Suprapubic skin (tissue), 4 donors: Measurements from ENCODE around the gene ARMC2. TPM values are rescaled to one million over a fixed set of nuclear protein-coding genes. Genes with fewer than 3 reads are reported as not detected.
"Not testable (repeated sequence)": the region's sequence is repeated elsewhere in the genome, so short reads cannot be mapped to it uniquely, and the experiment has no call there.

Experiments used
- DNase-seq, 2 donors: peaks; one replicate each; pipeline ENCODE4 v3.0.0-alpha.2; 2019; ENCODE audit warnings: low spot score in 2 of 2
- H3K27ac ChIP-seq: fragments of 200-600 bp; sonication (generic); one replicate; pipeline ENCODE4 v1.5.1; 2019
- H3K27me3 ChIP-seq: fragments of 200-600 bp; sonication (generic); one replicate; pipeline ENCODE4 v1.5.1; 2019
- H3K36me3 ChIP-seq: fragments of 200-600 bp; sonication (generic); one replicate; pipeline ENCODE4 v1.5.1; 2019
- H3K4me1 ChIP-seq: fragments of 200-600 bp; sonication (generic); one replicate; pipeline ENCODE4 v1.5.1; 2019
- H3K4me3 ChIP-seq: fragments of 200-600 bp; sonication (generic); one replicate; pipeline ENCODE4 v1.5.1; 2019; ENCODE audit warnings: mild to moderate bottlenecking
- H3K9me3 ChIP-seq: fragments of 200-600 bp; sonication (generic); one replicate; pipeline ENCODE4 v1.5.1; 2019
- CTCF ChIP-seq, 2 donors: fragments of 200-600 bp in 1 of 2; fragments of 450-650 bp in 1 of 2; sonication (generic) in 1 of 2; IDR thresholded peaks; one replicate each; pipeline ENCODE4 v1.5.1; 2016 to 2019; ENCODE audit warnings: antibody characterized with exemption in 2 of 2, mild to moderate bottlenecking in 1 of 2, moderate library complexity in 1 of 2
- EP300 ChIP-seq: sonication (generic); formaldehyde crosslinking; IDR thresholded peaks from one replicate; pipeline ENCODE4 v1.6.1; 2017; ENCODE audit warnings: antibody characterized with exemption
- POLR2A ChIP-seq, 2 donors: fragments of 450-650 bp; IDR thresholded peaks; one replicate each; pipeline ENCODE4 v1.6.1; 2017; ENCODE audit warnings: antibody characterized with exemption in 2 of 2, mild to moderate bottlenecking in 2 of 2, moderate library complexity in 2 of 2
- POLR2AphosphoS5 ChIP-seq, 3 donors: sonication (generic); formaldehyde crosslinking; IDR thresholded peaks; one replicate each; pipeline ENCODE4 v1.6.1; 2017; ENCODE audit warnings: antibody characterized with exemption in 3 of 3
- WGBS: methylation state at CpG from one replicate; pipeline ENCODE4 v1.1.5; 2018; 5-methylcytosine and 5-hydroxymethylcytosine counted together
- total RNA-seq, 4 donors: library from RNA; depleted of rRNA; stranded (reverse); fragments of >200 nt; gene quantifications; one replicate each; pipeline ENCODE4 v1.1.0, GENCODE V29; 2016

Gene ARMC2
- total RNA-seq, 4 donors from 2014 or later = 1.9 to 9.5 (median 3.6) TPM

GRCh38 chr6:108807928-108808327 lies 40.3 kb upstream of the ARMC2 start:
- TF ChIP-seq EP300 = no peak
- no peak for TF ChIP-seq POLR2AphosphoS5 (IDR thresholded peaks at IDR 0.05)
- no peak for TF ChIP-seq POLR2A (IDR thresholded peaks at IDR 0.05)
- no peak for TF ChIP-seq CTCF (IDR thresholded peaks at IDR 0.05)
- Histone ChIP-seq H3K27me3 (no peaks in the 10 kb centered on the region), H3K4me3 (no peak overlapping the region), H3K27ac (no peak overlapping the region), H3K9me3 (no peaks in the 10 kb centered on the region), H3K4me1 (no peaks in the 10 kb centered on the region), H3K36me3 (no peaks in the 10 kb centered on the region)
- no peak for DNase-seq
- 82% methylated on average over 3 of the region's 3 CpGs for WGBS

DNA sequence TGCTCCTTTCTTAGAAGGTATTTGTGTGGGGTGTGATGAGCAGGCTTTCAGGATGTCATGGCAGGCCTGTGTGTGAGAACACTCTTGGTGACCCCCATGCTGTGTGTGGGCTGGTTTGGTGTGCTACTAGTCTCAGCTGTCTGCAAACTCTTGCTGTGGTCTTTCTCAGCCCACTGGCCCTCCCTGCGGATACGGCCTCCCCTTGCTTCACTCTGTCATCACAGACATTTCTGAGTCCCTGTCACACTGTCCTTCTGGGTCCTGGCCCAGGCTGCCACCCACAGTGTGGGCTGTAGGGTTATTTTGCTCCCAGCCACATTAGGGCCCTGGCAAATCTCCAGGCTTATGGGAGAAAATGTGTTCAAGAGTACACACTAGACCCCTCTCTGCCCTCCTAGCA lies 39.0 kb upstream of the ARMC2 start:
- Histone ChIP-seq H3K27me3 (no peaks in the 10 kb centered on the region), H3K4me1 (no peaks in the 10 kb centered on the region), H3K36me3 (no peaks in the 10 kb centered on the region), H3K27ac (no peak overlapping the region), H3K4me3 (no peak overlapping the region), H3K9me3 (no peaks in the 10 kb centered on the region)
- 79% methylated on average over 2 of the region's 2 CpGs for WGBS
- no peak for TF ChIP-seq POLR2A (IDR thresholded peaks at IDR 0.05)
- no peak for DNase-seq

GRCh38 chr6:108810057-108810643 lies 38.1 kb upstream of the ARMC2 start:
- no peaks in the 10 kb centered on the region for H3K9me3 ChIP-seq
- no peaks in the 10 kb centered on the region for H3K36me3 ChIP-seq
- no peaks in the 10 kb centered on the region for H3K4me1 ChIP-seq
- H3K27me3 ChIP-seq = no peaks in the 10 kb centered on the region
- H3K4me3 ChIP-seq = no peak overlapping the region
- no peak for TF ChIP-seq CTCF (IDR thresholded peaks at IDR 0.05)
- TF ChIP-seq POLR2AphosphoS5 (IDR thresholded peaks at IDR 0.05) = no peak
- TF ChIP-seq POLR2A (IDR thresholded peaks at IDR 0.05) = no peak
- TF ChIP-seq EP300 = no peak
- 87% methylated on average over 1 of the region's 1 CpG for WGBS
- no peak overlapping the region for H3K27ac ChIP-seq
- DNase-seq = no peak

- Histone ChIP-seq H3K27ac (no peak overlapping the region), H3K9me3 (no peaks in the 10 kb centered on the region), H3K4me3 (no peak overlapping the region), H3K27me3 (no peaks in the 10 kb centered on the region), H3K36me3 (no peaks in the 10 kb centered on the region), H3K4me1 (no peaks in the 10 kb centered on the region)
- TF ChIP-seq CTCF (IDR thresholded peaks at IDR 0.05) (no peak), EP300 (no peak), POLR2AphosphoS5 (IDR thresholded peaks at IDR 0.05) (no peak), POLR2A (IDR thresholded peaks at IDR 0.05) (no peak)
- no peak for DNase-seq
- WGBS = 87% methylated on average over 3 of the region's 7 CpGs
Measured at GRCh38 chr6:108811490-108811889, 36.7 kb upstream of the ARMC2 start.

DNA sequence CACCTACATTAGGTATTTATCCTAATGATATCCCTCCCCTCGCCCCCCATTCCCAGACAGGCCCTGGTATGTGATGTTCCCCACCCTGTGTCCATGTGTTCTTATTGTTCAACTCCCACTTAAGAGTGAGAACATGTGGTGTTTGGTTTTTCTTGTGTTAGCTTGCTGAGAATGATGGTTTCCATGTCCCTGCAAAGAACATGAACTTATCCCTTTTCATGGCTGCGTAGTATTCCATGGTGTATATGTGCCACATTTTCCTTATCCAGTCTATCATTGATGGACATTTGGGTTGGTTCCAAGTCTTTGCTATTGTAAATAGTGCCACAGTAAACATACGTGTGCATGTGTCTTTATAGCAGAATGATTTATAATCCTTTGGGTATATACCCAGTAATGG lies 35.0 kb upstream of the ARMC2 start:
- H3K4me1 ChIP-seq, DNase-seq, H3K27me3 ChIP-seq, H3K9me3 ChIP-seq, H3K4me3 ChIP-seq, H3K36me3 ChIP-seq, H3K27ac ChIP-seq: not testable (repeated sequence)
- 53% methylated on average over 3 of the region's 3 CpGs for WGBS

GRCh38 chr6:108817276-108817675 lies 30.9 kb upstream of the ARMC2 start:
- not testable (repeated sequence) for H3K4me1 ChIP-seq, H3K36me3 ChIP-seq, H3K4me3 ChIP-seq, H3K27me3 ChIP-seq, H3K27ac ChIP-seq, DNase-seq, H3K9me3 ChIP-seq
- 79% methylated on average over 7 of the region's 7 CpGs for WGBS

DNA sequence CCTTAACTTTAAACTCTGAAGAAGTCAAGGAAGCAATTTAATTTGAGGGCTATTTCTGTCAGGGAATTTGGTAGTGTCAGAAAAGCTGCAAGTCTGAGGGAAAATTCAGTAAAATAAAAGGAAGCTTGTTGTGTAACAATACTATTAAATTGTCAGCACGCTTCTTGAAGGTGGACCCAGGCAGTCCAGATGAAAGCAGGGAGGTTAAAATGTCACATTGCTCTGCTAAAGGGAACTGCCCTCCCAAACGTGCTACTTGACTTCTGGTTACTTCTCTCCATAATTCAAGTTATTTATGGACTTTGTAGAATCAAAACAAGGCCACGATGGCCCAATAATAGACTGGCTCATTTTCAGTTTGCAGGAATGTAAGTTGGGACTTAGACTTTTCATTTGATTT lies 28.2 kb upstream of the ARMC2 start:
- 54% methylated on average over 3 of the region's 3 CpGs for WGBS
- DNase-seq = no peak

More for the DNA sequence above, 28.2 kb upstream of the ARMC2 start:
- TF ChIP-seq POLR2AphosphoS5 (IDR thresholded peaks at IDR 0.05) (no peak), CTCF (IDR thresholded peaks at IDR 0.05) (no peak), EP300 (no peak), POLR2A (IDR thresholded peaks at IDR 0.05) (no peak)
- H3K4me1 ChIP-seq = no peaks in the 10 kb centered on the region
- no peaks in the 10 kb centered on the region for H3K9me3 ChIP-seq
- H3K36me3 ChIP-seq = no peaks in the 10 kb centered on the region
- no peak overlapping the region for H3K27ac ChIP-seq
- no peaks in the 10 kb centered on the region for H3K27me3 ChIP-seq
- H3K4me3 ChIP-seq = no peak overlapping the region
